GM04504 (cell line): Measurements from ENCODE around the gene RSPH3.
"Not testable (repeated sequence)": the region's sequence is repeated elsewhere in the genome, so short reads cannot be mapped to it uniquely, and the experiment has no call there.

Experiments used
- DNase-seq: peaks from one replicate; pipeline ENCODE4 v3.0.0-alpha.2; 2012; ENCODE audit warnings: low read depth

RSPH3 gene

GRCh38 chr6:158999666-159000403, at the start of gene RSPH3:
RSPH3 (minus strand) TSS chr6:159000202; CDS start chr6:158999550, 652 bp downstream.
- DNase-seq: peak; percentile 78

- DNase-seq: no peak
Observed at GRCh38 chr6:159047891-159048685, 48.1 kb upstream of the RSPH3 start.

- no peak for DNase-seq
Observed at GRCh38 chr6:159045801-159046200, 45.8 kb upstream of the RSPH3 start.

GRCh38 chr6:159044899-159045727, 45.1 kb upstream of the RSPH3 start, which contains the start of gene TAGAP:
TAGAP (minus strand) TSS chr6:159044991; CDS start chr6:159044146, 845 bp downstream.
- DNase-seq: no peak

GRCh38 chr6:159043947-159044346, 43.9 kb upstream of the RSPH3 start:
- no peak for DNase-seq

GRCh38 chr6:159043251-159043650, 43.2 kb upstream of the RSPH3 start:
- DNase-seq: no peak

GRCh38 chr6:159042826-159043181, 42.8 kb upstream of the RSPH3 start:
- no peak for DNase-seq

- DNase-seq: no peak
Observed at GRCh38 chr6:159042003-159042825, 42.2 kb upstream of the RSPH3 start.

- no peak for DNase-seq
Observed at GRCh38 chr6:159041181-159041580, 41.2 kb upstream of the RSPH3 start.

- no peak for DNase-seq
Observed at GRCh38 chr6:159039885-159040258, 39.9 kb upstream of the RSPH3 start.

GRCh38 chr6:159038914-159039884, 39.2 kb upstream of the RSPH3 start:
- DNase-seq: peak; percentile 50

GRCh38 chr6:159038318-159038717, 38.3 kb upstream of the RSPH3 start:
- DNase-seq: not testable (repeated sequence)

- DNase-seq: no peak
Observed at GRCh38 chr6:159037756-159038290, 37.8 kb upstream of the RSPH3 start.

GRCh38 chr6:159036673-159037072, 36.7 kb upstream of the RSPH3 start:
- no peak for DNase-seq

GRCh38 chr6:159035891-159036290, 35.9 kb upstream of the RSPH3 start:
- no peak for DNase-seq

GRCh38 chr6:159033160-159034049, 33.4 kb upstream of the RSPH3 start:
- DNase-seq: no peak

GRCh38 chr6:159031846-159032245, 31.8 kb upstream of the RSPH3 start:
- no peak for DNase-seq

GRCh38 chr6:159030168-159030567, 30.2 kb upstream of the RSPH3 start:
- no peak for DNase-seq

- not testable (repeated sequence) for DNase-seq
Observed at GRCh38 chr6:159025224-159025623, 25.2 kb upstream of the RSPH3 start.
